Natural killer cell treated with Interleukin-12 subunit alpha and Interleukin-12 subunit beta and Interleukin-15 and Interleukin-18, amount 100 ng/mL, for 72 hours (primary cell): ENCODE measurements around the gene POU6F2. TPM values are rescaled to one million over a fixed set of nuclear protein-coding genes. Genes with fewer than 3 reads are reported as not detected.
"Not testable (repeated sequence)": the region's sequence is repeated elsewhere in the genome, so short reads cannot be mapped to it uniquely, and the experiment has no call there.

ENCODE experiments used
- ATAC-seq, 2 donors: fragments of 150-1000 bp; cut with Tn5 transposase in 1 of 2; sonication (Bioruptor Pico), chemical (Tn5 transposase) in 1 of 2; 2 replicates each; pipeline ENCODE4 v1.10.0; 2021
- DNase-seq: peaks from one replicate; pipeline ENCODE4 v3.0.0; 2022; ENCODE audit warnings: low spot score
- H3K27ac Mint-ChIP-seq, 2 donors: 1 replicate in 1 of 2; 2 replicates in 1 of 2; pipeline ENCODE4 v1.8.0; 2022; ENCODE audit warnings: mixed read lengths in 2 of 2, mild to moderate bottlenecking in 1 of 2, moderate library complexity in 1 of 2
- H3K27me3 Mint-ChIP-seq, 2 donors: 1 replicate in 1 of 2; 2 replicates in 1 of 2; pipeline ENCODE4 v1.8.0; 2022; ENCODE audit warnings: mixed read lengths in 2 of 2
- H3K36me3 Mint-ChIP-seq: one replicate; pipeline ENCODE4 v1.8.0; 2022; ENCODE audit warnings: mixed read lengths
- H3K4me1 Mint-ChIP-seq, 2 donors: 1 replicate in 1 of 2; 2 replicates in 1 of 2; pipeline ENCODE4 v1.8.0; 2022; ENCODE audit warnings: low read depth in 2 of 2, mixed read lengths in 2 of 2, mild to moderate bottlenecking in 1 of 2
- H3K4me3 Mint-ChIP-seq: one replicate; pipeline ENCODE4 v1.8.0; 2022; ENCODE audit warnings: mixed read lengths
- H3K9me3 Mint-ChIP-seq: 2 replicates; pipeline ENCODE4 v1.8.0; 2022; ENCODE audit warnings: mixed read lengths
- total RNA-seq, 2 donors: library from RNA; stranded (reverse); gene quantifications; one replicate each; pipeline ENCODE4 v1.2.3, GENCODE V29; 2022

The POU6F2 gene
- total RNA-seq, 2 donors from 2014 or later, result 0.24 to 0.28 TPM

GRCh38 chr7:39313974-39314373 is 336.3 kb downstream of the POU6F2 start:
- no peaks in the 10 kb centered on the region for H3K9me3 Mint-ChIP-seq
- no peaks in the 10 kb centered on the region for H3K36me3 Mint-ChIP-seq
- H3K27me3 Mint-ChIP-seq, result peaks cover 14 to 23% of the 10 kb centered on the region in 2 donors
- no peak for ATAC-seq
- no peak overlapping the region for H3K4me3 Mint-ChIP-seq
- H3K27ac Mint-ChIP-seq, result no peak overlapping the region
- H3K4me1 Mint-ChIP-seq, result no peaks in the 10 kb centered on the region
- no peak for DNase-seq

GRCh38 chr7:39317107-39317506 is 339.4 kb downstream of the POU6F2 start:
- no peak for ATAC-seq

GRCh38 chr7:39317896-39318295 is 340.2 kb downstream of the POU6F2 start:
- H3K27ac Mint-ChIP-seq, result no peak overlapping the region
- DNase-seq (no peak), ATAC-seq (no peak)
- no peaks in the 10 kb centered on the region for H3K4me1 Mint-ChIP-seq
- H3K4me3 Mint-ChIP-seq, result no peak overlapping the region
- H3K9me3 Mint-ChIP-seq, result no peaks in the 10 kb centered on the region
- peaks cover 17 to 32% of the 10 kb centered on the region in 2 donors for H3K27me3 Mint-ChIP-seq
- H3K36me3 Mint-ChIP-seq, result no peaks in the 10 kb centered on the region

More at GRCh38 chr7:39317107-39317506, 339.4 kb downstream of the POU6F2 start:
- Mint-ChIP-seq H3K9me3 (no peaks in the 10 kb centered on the region), H3K4me3 (no peak overlapping the region), H3K27ac (no peak overlapping the region), H3K4me1 (no peaks in the 10 kb centered on the region), H3K27me3 (peaks cover 18 to 25% of the 10 kb centered on the region in 2 donors), H3K36me3 (no peaks in the 10 kb centered on the region)
- no peak for DNase-seq

- Mint-ChIP-seq H3K36me3 (no peaks in the 10 kb centered on the region), H3K4me3 (no peak overlapping the region), H3K4me1 (no peaks in the 10 kb centered on the region), H3K27ac (no peak overlapping the region), H3K27me3 (peaks cover 14 to 26% of the 10 kb centered on the region in 2 donors), H3K9me3 (no peaks in the 10 kb centered on the region)
- ATAC-seq (no peak), DNase-seq (no peak)
Measured at GRCh38 chr7:39321245-39321644, 343.5 kb downstream of the POU6F2 start.

- H3K27me3 Mint-ChIP-seq, result peaks cover 16 to 26% of the 10 kb centered on the region in 2 donors
- H3K9me3 Mint-ChIP-seq, result no peaks in the 10 kb centered on the region
- no peak overlapping the region for H3K4me3 Mint-ChIP-seq
- DNase-seq (no peak), ATAC-seq (no peak)
- H3K36me3 Mint-ChIP-seq, result no peaks in the 10 kb centered on the region
- H3K27ac Mint-ChIP-seq, result no peak overlapping the region
- H3K4me1 Mint-ChIP-seq, result no peaks in the 10 kb centered on the region
Measured at GRCh38 chr7:39321909-39322498, 344.3 kb downstream of the POU6F2 start.

DNA sequence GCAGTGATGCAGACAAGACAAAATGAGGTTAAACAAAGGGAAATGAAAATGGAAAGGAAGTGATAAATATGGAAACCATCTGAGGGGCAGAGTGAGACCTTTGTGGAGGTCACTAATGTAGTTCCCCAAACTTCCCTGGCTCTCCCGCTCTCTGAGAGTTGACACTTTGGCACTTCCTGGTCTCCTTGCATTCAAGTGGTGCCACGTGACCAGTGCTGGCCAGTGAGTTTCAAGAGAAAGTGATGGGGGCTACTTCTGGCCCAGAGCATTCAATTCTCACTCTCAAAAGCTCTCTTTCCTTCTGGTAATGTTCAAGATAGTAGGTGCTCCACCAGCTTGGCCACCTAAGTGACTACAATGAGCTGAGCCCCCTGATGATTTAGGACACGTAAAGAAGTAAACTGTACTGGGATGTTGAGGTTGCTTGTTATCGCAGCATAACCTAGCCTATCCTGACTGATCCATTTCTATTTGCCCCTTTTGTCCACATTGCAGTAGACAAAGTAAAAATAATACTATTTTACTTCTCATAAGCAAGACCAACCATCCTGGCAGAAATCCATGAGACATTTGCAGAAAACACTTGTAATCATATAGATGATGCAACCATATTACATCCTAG is 346.5 kb downstream of the POU6F2 start:
- Mint-ChIP-seq H3K36me3 (no peaks in the 10 kb centered on the region), H3K27ac (no peak overlapping the region), H3K27me3 (peaks cover 14 to 26% of the 10 kb centered on the region in 2 donors), H3K4me1 (no peaks in the 10 kb centered on the region), H3K9me3 (no peaks in the 10 kb centered on the region), H3K4me3 (no peak overlapping the region)
- DNase-seq (no peak), ATAC-seq (no peak)

DNA sequence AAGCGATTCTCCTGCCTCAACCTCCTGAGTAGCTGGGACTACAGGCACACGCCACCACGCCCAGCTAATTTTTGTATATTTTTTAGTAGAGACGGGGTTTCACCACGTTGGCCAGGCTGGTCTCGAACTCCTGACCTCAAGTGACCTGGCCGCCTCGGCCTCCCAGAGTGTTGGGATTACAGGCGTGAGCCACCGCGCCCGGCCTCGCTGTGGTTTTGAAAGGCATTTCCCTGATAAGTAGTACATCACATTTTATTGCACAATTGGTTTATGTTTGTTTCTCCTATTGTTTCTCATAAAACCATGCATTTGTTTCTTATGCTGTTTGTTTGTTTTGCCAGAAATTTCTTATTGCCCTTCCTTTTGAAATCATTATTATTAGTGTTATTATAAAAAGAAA is 353.9 kb downstream of the POU6F2 start:
- not testable (repeated sequence) for H3K4me3 Mint-ChIP-seq, H3K36me3 Mint-ChIP-seq, ATAC-seq, DNase-seq, H3K9me3 Mint-ChIP-seq, H3K4me1 Mint-ChIP-seq, H3K27ac Mint-ChIP-seq
- peaks cover 17 to 48% of the 10 kb centered on the region in 2 donors for H3K27me3 Mint-ChIP-seq

GRCh38 chr7:39332142-39332541 is 354.4 kb downstream of the POU6F2 start:
- ATAC-seq (peak in 1 of 2 donors; percentile 62), DNase-seq (no peak)
- H3K36me3 Mint-ChIP-seq, result no peaks in the 10 kb centered on the region
- H3K4me3 Mint-ChIP-seq, result no peak overlapping the region
- H3K27me3 Mint-ChIP-seq, result peaks cover 17 to 49% of the 10 kb centered on the region in 2 donors
- H3K4me1 Mint-ChIP-seq, result no peaks in the 10 kb centered on the region
- no peak overlapping the region for H3K27ac Mint-ChIP-seq
- H3K9me3 Mint-ChIP-seq, result no peaks in the 10 kb centered on the region

DNA sequence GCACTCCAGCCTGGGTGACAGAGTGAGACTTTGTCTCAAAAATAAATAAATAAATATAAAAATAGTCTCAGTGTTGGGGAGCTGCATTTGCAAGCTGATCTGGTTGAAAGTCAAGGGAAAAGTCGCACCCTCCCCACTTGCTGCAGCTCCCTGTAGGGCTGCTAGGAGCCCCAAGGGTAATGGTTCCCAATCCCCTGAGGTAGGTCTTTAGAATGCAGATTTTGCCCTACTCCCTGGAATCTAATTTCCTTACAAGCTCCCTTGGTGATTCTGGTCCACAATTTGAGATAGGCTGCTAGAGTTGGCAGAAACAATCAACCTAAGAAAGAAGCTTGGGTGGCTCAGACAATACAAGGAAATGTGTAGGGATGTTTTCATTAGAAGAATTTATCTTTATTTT is 356.0 kb downstream of the POU6F2 start:
- Mint-ChIP-seq H3K27ac (no peak overlapping the region), H3K4me1 (no peaks in the 10 kb centered on the region), H3K27me3 (peaks cover 19 to 49% of the 10 kb centered on the region in 2 donors), H3K36me3 (no peaks in the 10 kb centered on the region), H3K9me3 (no peaks in the 10 kb centered on the region), H3K4me3 (no peak overlapping the region)
- ATAC-seq, result no peak
- no peak for DNase-seq

DNA sequence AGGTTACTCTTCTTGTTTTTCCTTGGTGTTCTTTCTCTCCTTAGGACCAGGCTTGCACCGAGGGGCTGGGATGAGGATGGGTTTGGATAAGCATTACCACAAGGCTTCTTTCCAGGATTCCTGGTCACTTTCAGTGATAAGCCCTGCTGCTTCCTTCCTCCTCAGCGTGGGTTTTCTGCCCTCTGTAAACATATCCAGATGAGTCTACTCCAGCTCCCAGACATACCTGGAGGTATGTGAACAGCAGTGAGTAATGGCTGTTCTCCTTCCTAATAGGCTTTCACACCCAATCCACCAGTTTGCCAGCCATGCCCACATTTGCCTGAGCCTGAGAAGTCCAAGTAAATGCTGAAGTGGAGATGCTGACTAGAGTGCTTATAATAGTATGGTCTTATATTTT is 358.7 kb downstream of the POU6F2 start:
- Mint-ChIP-seq H3K4me3 (no peak overlapping the region), H3K4me1 (no peaks in the 10 kb centered on the region), H3K36me3 (no peaks in the 10 kb centered on the region), H3K27me3 (peaks cover 17 to 46% of the 10 kb centered on the region in 2 donors), H3K27ac (no peak overlapping the region), H3K9me3 (no peaks in the 10 kb centered on the region)
- ATAC-seq, result no peak
- DNase-seq, result no peak

- Mint-ChIP-seq H3K27ac (no peak overlapping the region), H3K9me3 (no peaks in the 10 kb centered on the region), H3K27me3 (peaks cover 14 to 34% of the 10 kb centered on the region in 2 donors), H3K4me1 (no peaks in the 10 kb centered on the region), H3K36me3 (no peaks in the 10 kb centered on the region), H3K4me3 (no peak overlapping the region)
- no peak for ATAC-seq
- no peak for DNase-seq
Measured at GRCh38 chr7:39338716-39339115, 361.0 kb downstream of the POU6F2 start.

DNA sequence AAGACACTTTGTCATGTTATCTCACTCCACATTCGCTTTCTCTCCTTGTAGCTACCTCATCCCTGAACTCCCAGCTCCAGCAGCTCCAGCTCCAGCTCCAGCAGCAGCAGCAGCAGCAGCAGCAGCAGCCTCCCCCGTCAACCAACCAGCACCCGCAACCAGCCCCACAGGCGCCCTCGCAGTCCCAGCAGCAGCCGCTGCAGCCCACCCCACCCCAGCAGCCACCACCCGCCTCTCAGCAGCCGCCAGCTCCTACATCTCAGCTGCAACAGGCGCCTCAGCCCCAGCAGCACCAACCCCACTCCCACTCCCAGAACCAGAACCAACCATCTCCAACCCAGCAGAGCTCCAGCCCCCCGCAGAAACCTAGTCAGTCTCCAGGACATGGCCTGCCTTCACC is 361.9 kb downstream of the POU6F2 start:
- Mint-ChIP-seq H3K27me3 (peaks cover 12 to 29% of the 10 kb centered on the region in 2 donors), H3K9me3 (no peaks in the 10 kb centered on the region), H3K4me3 (no peak overlapping the region), H3K27ac (no peak overlapping the region), H3K36me3 (no peaks in the 10 kb centered on the region), H3K4me1 (no peaks in the 10 kb centered on the region)
- peak in 1 of 2 donors; percentile 57 for ATAC-seq
- no peak for DNase-seq

DNA sequence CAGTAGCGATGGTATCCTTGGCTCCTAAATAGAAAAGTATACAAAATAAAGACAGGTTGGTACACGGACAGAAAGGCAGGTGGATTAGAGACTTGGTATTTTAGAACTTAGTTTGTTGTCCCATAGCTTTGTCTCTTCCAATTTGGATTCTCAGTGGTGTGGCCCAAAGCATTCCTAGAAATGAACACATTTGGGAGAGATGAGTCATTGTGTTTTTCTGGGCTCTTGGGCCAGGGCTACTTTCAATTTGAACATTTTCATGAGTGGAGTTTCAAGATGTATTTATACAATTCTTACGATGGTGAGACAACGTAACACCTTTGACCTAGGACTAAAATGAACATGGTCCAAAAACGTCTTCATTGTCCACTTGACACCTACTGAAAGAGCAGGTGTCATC is 363.4 kb downstream of the POU6F2 start:
- H3K4me1 Mint-ChIP-seq, result no peaks in the 10 kb centered on the region
- H3K27ac Mint-ChIP-seq, result no peak overlapping the region
- no peak overlapping the region for H3K4me3 Mint-ChIP-seq
- DNase-seq (no peak), ATAC-seq (no peak)
- no peaks in the 10 kb centered on the region for H3K36me3 Mint-ChIP-seq
- peaks cover 11 to 20% of the 10 kb centered on the region in 2 donors for H3K27me3 Mint-ChIP-seq
- H3K9me3 Mint-ChIP-seq, result no peaks in the 10 kb centered on the region

DNA sequence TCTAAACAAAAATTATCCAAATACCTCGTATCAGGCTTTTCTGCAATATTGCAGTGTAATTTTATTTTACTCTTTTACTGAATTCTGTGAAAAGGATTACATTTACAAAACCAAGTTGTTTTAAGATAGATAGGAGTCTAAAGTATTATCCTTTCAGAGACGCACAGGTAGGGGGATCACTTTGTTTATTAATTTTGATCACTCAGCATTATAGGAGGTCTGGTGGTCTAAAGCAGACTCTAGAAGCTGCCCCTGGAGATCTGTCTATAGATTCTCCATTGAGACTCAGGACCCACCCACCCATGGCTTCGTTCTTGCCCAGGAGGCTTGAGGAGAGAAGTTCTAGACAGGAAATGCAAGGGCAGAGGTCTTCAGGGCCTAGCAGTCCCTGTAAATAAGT is 365.1 kb downstream of the POU6F2 start:
- H3K36me3 Mint-ChIP-seq, result no peaks in the 10 kb centered on the region
- peaks cover 7 to 14% of the 10 kb centered on the region in 2 donors for H3K27me3 Mint-ChIP-seq
- no peak overlapping the region for H3K4me3 Mint-ChIP-seq
- H3K27ac Mint-ChIP-seq, result no peak overlapping the region
- no peaks in the 10 kb centered on the region for H3K9me3 Mint-ChIP-seq
- ATAC-seq (no peak), DNase-seq (no peak)
- H3K4me1 Mint-ChIP-seq, result no peaks in the 10 kb centered on the region
